Fibroblast of villous mesenchyme (primary cell): ENCODE measurements around the gene ZNF555. TPM values are rescaled to one million over a fixed set of nuclear protein-coding genes. Genes with fewer than 3 reads are reported as not detected.
A peak's percentile ranks its signal among the peaks of the same experiment; 100 is the strongest.

Experiments used
- DNase-seq: peaks from one replicate; pipeline ENCODE4 v3.0.0-alpha.2; 2010; ENCODE audit warnings: low read depth
- H3K4me3 ChIP-seq: 2 replicates; pipeline ENCODE4 v1.5.1; 2011; ENCODE audit warnings: low read depth, mild to moderate bottlenecking, low read length
- CTCF ChIP-seq: IDR thresholded peaks from 2 replicates; pipeline ENCODE4 v1.5.1; 2012; ENCODE audit warnings: low read depth, mild to moderate bottlenecking, low read length; ENCODE audit not compliant: insufficient read depth
- total RNA-seq: library from RNA; depleted of rRNA; stranded (reverse); fragments of >200 nt; gene quantifications from 2 replicates; pipeline ENCODE4 v1.2.3, GENCODE V29; 2012

ZNF555 gene
- total RNA-seq, 1 donor, result 6.0 TPM

DNA sequence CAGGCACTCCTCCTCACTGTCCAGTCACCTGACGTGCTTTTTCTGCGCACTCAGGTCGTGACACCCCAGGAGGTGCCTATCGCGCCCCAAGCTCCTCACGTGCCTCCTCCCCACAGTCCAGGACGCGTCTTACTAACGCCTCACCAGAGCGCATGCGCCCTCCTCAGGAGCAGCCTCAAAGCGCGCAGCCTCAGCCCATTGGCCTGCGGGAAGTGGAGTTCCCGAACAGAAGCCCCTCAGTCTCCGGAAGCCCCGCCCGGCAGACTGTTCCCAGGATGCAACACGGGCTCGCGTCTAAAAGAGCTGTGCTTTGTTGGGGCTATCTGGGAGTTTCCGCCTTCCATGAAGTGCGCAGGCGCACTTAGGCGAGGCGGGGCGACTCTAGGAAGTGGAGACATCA lies 17.6 kb downstream of the ZNF555 start:
- no peak for TF ChIP-seq CTCF
- DNase-seq, result no peak
- H3K4me3 ChIP-seq, result no peak overlapping the region

- no peak overlapping the region for H3K4me3 ChIP-seq
- DNase-seq, result no peak
- TF ChIP-seq CTCF, result no peak
Measured at GRCh38 chr19:2863816-2864215, 22.5 kb downstream of the ZNF555 start.

DNA sequence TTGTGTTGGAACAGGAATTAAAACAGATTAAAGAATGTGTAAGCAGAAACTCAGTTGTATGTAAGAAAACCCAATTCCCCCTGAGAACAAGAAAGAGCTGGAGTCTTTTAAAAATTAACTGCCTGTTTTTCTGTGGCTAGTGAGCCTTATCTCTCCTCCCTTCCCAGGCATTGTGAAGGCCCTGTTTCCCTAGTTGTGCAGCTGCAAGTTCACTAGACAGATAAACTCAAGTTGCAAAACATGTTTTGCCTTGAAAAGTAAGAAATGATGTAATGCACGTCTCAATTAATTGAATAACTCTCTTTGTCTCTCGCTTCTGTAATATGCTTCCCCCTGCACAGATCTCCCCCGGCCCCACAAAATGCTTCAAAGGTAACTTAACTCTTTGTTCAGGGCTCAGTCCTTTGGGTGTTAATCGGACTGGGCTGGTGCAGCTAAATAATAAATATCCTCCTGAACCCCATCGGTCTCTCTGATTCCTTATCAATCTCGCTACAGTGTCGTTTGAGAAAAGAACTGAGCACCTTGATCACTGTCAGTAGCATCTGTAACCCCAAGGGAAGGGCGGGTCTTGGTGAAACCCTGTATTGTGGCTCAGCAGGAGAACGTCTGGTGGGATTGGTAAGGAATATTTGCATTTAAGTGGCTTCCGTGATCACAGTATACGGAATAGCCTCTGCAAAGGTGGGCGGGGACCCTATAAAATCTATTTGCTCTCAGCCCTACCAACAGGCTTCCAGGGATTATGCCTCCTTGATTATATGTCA lies 24.2 kb downstream of the ZNF555 start:
- H3K4me3 ChIP-seq, result no peak overlapping the region
- no peak for TF ChIP-seq CTCF
- DNase-seq, result peak; percentile 36

DNA sequence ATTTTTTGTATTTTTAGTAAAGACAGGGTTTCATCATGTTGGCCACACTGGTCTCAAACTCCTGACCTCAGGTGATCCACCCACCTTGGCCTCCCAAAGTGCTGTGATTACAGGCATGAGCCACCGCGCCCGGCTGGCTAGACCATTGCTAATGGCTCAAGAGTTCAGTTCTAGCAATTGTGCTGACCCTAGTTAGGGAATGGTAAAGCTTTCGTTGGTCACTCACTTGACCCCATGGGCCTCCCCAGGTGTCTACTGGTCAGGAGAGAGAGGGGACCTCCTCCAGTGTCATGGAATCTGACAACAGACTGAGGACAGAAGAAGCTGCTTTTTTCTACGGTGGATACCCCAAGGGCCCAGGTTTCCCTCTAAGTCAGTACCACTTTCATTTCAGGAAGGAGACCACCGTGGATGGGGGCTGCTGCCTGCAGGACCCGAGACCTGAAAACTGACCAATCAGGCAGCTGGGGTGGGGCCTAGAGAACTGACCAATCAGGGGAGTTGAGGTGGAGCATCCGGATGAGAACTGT lies 25.3 kb downstream of the ZNF555 start:
- DNase-seq, result no peak
- H3K4me3 ChIP-seq, result peak overlapping the region; percentile 53
- TF ChIP-seq CTCF, result no peak

GRCh38 chr19:2867025-2867991 lies 26.0 kb downstream of the ZNF555 start, which contains the start of gene ZNF556:
TSS of gene ZNF556 (plus strand) at chr19:2867335. CDS start at chr19:2867422, 87 bp downstream.
- DNase-seq, result peak; percentile 83
- TF ChIP-seq CTCF, result no peak
- H3K4me3 ChIP-seq, result peak within 1 kb of the TSS; percentile 53

DNA sequence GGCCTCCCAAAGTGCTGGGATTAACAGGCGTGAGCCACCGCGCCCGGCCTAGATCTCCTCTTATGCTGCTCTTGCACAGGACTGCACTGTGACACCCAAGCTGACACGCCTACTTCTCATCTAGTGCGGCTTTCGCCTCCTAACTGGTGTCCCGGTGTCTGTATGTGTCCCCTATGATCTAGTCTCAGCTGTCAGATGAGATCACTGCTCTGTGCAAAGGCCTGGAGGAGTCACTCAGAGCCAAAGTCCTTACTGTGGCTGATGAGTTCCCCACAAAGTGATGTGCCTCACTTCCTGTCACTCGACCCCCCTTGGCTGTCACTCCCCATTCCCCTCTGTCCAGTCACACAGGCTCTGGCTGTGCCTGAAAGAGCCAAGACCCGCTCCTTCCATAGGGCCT lies 28.3 kb downstream of the ZNF555 start:
- TF ChIP-seq CTCF, result no peak
- H3K4me3 ChIP-seq, result no peak overlapping the region
- no peak for DNase-seq
